Activated CD4-positive, alpha-beta T cell treated with anti-CD3 and anti-CD28 coated beads, Interleukin-2, amount 10 ng/mL, durations not matched to agents 24 days and 14 days (primary cell): ENCODE measurements around the gene NFIL3. TPM values are rescaled to one million over a fixed set of nuclear protein-coding genes. Genes with fewer than 3 reads are reported as not detected.

Experiments
- DNase-seq: peaks from one replicate; pipeline ENCODE4 v3.0.0; 2022
- H3K27ac Mint-ChIP-seq: one replicate; pipeline ENCODE4 v1.8.0; 2022; ENCODE audit warnings: mild to moderate bottlenecking, mixed read lengths
- H3K27me3 Mint-ChIP-seq: one replicate; pipeline ENCODE4 v1.8.0; 2022; ENCODE audit warnings: mixed read lengths
- H3K36me3 Mint-ChIP-seq: one replicate; pipeline ENCODE4 v1.8.0; 2022; ENCODE audit warnings: low read depth, mild to moderate bottlenecking, mixed read lengths
- H3K4me1 Mint-ChIP-seq: one replicate; pipeline ENCODE4 v1.8.0; 2021; ENCODE audit warnings: mixed read lengths
- H3K4me3 Mint-ChIP-seq: one replicate; pipeline ENCODE4 v1.8.0; 2022; ENCODE audit warnings: mild to moderate bottlenecking, moderate library complexity, mixed read lengths
- H3K9me3 Mint-ChIP-seq: one replicate; pipeline ENCODE4 v1.8.0; 2021; ENCODE audit warnings: mixed read lengths
- intact Hi-C: fragments of 100-400 bp; cut with micrococcal nuclease; formaldehyde crosslinking; loops from one replicate; pipeline ENCODE4 v1.15.1; 2023
- total RNA-seq: library from RNA; stranded (reverse); gene quantifications from 2 replicates; pipeline ENCODE4 v1.2.3, GENCODE V29; 2022

NFIL3 gene
- total RNA-seq, 1 donor from 2014 or later, result 127 TPM

DNA sequence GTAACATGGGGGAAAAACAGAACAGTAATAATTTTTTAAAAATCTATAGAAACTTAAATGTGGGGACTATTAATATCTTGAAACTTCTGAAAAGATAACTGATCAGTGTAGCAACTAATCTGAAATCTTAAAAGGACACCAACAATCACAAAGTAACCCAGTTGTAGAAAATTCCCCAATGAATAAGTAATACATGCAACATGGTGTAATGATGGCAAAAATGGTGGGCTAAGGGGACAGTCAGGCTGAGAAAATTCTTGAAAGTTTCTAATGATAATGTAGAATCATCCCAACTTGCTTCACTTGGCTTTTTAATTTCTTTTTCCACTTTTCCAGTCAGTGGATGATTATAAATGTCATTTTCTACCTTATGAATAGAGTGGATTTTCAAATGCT is 5.4 kb downstream of the NFIL3 start:
- Mint-ChIP-seq H3K9me3 (peaks cover 4% of the 10 kb centered on the region), H3K27me3 (no peaks in the 10 kb centered on the region), H3K36me3 (peaks cover 53% of the 10 kb centered on the region), H3K4me1 (peaks cover 69% of the 10 kb centered on the region), H3K4me3 (peak overlapping the region; percentile 100), H3K27ac (peak overlapping the region; percentile 97)
- peak; percentile 34 for DNase-seq
- intact Hi-C loops, result loop anchor here (2.0 kb wide), 1 partner anchor 209 kb away; no protein-coding TSS in a partner anchor

DNA sequence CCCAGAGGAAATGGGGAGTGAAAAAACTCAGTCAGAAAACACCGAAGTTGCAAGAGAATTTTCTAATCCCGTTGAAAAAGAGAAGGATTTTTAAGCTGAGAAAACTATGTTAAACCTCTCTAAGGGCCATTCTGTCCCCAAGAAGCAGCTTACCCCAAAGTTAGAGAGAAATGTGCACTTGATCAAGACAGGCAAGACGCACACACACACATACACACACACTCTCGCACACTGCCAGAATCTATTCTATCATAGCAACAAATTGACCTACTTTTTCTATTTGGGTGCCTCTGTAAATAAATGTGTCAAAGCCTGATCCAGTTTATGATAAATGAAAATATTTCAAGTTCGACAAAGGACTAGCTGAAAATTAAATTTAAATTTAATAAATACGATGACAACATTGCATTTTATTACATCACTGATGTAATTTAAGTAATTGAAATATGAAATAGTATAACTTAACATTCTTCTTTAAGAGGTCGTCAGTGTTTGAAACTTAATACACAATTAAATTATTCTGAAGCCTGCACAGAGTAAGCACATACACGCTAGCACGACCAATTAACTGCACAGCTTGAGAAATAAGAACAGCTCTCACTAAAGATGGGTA is 5.9 kb downstream of the NFIL3 start:
- intact Hi-C loops, result loop anchor here (2.0 kb wide), 1 partner anchor 209 kb away; no protein-coding TSS in a partner anchor
- DNase-seq, result peak; percentile 51
- Mint-ChIP-seq H3K27ac (peak overlapping the region; percentile 97), H3K4me1 (peaks cover 70% of the 10 kb centered on the region), H3K9me3 (peaks cover 4% of the 10 kb centered on the region), H3K4me3 (peak overlapping the region; percentile 100), H3K27me3 (no peaks in the 10 kb centered on the region), H3K36me3 (peaks cover 51% of the 10 kb centered on the region)

DNA sequence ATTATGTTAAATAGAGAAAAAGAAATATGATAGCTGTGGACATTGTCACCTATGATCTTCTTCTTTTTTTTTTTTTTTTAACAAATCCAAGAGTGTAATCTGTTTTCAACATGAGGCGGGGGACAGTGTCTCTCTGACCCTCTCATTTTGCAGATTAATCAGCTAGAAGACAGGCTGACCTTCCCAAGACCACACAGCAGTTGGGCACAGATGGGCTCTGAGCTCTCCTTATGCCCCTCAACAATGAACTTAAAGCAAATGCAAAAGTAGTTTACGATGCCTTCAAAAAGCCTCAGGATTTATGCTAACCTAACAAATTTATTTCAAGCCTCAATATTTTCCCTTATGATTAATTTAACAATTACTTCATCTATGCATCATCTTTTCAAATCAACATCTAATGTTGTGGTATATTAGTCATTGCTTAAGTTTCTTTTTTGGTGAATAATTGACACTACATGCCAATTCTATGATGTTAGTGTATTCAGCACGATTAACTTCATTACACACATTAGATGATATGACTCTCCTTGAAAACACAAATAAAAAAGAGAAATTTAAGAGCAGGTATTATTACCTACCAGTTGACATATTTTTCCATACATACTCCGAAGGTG is 7.4 kb downstream of the NFIL3 start:
- DNase-seq, result peak; percentile 53
- H3K36me3 Mint-ChIP-seq, result peaks cover 51% of the 10 kb centered on the region
- peaks cover 4% of the 10 kb centered on the region for H3K9me3 Mint-ChIP-seq
- peaks cover 77% of the 10 kb centered on the region for H3K4me1 Mint-ChIP-seq
- H3K4me3 Mint-ChIP-seq, result peak overlapping the region; percentile 63
- H3K27ac Mint-ChIP-seq, result peak overlapping the region; percentile 86
- H3K27me3 Mint-ChIP-seq, result no peaks in the 10 kb centered on the region
- intact Hi-C loops, result no loop called here

DNA sequence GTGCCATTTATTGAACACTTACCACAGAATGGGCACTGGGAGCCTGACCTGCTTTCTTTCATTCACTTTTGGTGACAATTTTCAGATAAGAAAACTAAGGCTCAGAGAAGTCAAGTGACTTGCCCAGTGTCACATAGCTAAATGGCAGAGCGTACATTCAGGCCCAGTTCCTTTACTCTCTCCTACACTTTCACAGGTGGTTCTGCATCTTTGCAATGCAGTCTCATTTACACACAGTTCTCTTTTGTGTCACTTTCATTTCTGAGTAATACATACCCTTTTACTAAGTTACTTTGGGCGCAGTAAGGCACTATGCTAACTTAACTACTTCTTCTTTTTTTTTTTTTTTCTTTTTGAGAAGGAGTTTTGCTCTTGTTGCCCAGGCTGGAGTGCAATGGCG is 8.3 kb downstream of the NFIL3 start:
- H3K27ac Mint-ChIP-seq, result peak overlapping the region; percentile 86
- intact Hi-C loops, result loop anchor here (1.0 kb wide), 3 partner anchors 20 to 284 kb away; no protein-coding TSS in a partner anchor
- peak; percentile 69 for DNase-seq
- H3K4me3 Mint-ChIP-seq, result peak overlapping the region; percentile 63
- peaks cover 79% of the 10 kb centered on the region for H3K4me1 Mint-ChIP-seq
- no peaks in the 10 kb centered on the region for H3K27me3 Mint-ChIP-seq
- peaks cover 53% of the 10 kb centered on the region for H3K36me3 Mint-ChIP-seq
- H3K9me3 Mint-ChIP-seq, result peaks cover 4% of the 10 kb centered on the region

DNA sequence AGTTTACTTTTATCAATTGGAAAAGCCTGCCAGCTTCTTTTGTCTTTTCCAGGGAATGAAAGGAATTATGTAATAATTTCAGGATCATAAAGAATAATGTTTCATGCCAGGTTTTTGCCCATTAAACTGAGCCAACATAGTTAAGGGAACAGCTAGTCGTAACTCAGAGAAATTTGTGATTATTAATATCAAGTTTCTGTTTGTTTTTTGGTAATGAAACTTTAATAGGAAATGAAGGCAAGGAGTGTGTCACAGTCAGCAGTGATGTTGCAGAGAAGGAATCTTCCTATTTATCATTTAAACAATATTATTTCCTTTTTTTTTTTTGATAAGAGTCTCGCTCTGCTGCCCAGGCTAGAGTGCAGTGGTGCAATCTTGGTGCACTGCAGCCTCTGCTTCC is 10.7 kb downstream of the NFIL3 start:
- peaks cover 67% of the 10 kb centered on the region for H3K36me3 Mint-ChIP-seq
- H3K9me3 Mint-ChIP-seq, result peaks cover 4% of the 10 kb centered on the region
- DNase-seq, result no peak
- H3K27me3 Mint-ChIP-seq, result no peaks in the 10 kb centered on the region
- H3K4me3 Mint-ChIP-seq, result no peak overlapping the region
- intact Hi-C loops, result no loop called here
- H3K4me1 Mint-ChIP-seq, result peaks cover 63% of the 10 kb centered on the region
- H3K27ac Mint-ChIP-seq, result no peak overlapping the region

DNA sequence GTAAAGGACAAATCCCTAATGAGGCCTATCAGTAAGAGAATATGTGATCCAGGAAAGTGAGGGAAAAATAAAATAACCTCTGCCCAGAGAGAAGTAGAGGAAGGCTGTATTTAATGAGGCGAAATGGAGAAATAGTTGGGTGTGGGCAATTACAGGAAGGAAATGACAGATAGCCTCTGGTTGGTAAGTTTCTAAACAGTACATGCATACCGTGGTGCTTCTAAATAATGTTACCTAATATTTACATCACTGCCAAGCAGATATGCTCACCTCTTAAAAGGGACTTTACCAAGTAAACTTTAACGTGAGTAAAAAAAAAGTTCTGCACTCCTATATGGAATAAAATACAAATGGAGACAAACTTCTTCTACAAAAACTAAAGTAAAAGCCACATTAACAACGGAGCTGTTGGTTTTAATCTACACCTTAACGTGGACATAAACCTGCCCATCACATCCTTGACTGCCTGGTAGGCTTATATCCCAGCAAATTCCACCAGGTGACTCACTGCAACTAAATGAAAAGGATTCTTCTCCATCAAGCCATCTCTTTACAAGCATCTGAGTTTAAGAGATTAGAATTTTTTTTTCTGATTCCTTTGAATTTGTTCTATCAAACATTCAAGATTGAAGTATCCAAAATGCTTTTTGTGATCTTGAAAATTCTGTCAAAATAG is 12.4 kb downstream of the NFIL3 start:
- no peak for DNase-seq
- H3K27me3 Mint-ChIP-seq, result no peaks in the 10 kb centered on the region
- peaks cover 4% of the 10 kb centered on the region for H3K9me3 Mint-ChIP-seq
- H3K36me3 Mint-ChIP-seq, result peaks cover 74% of the 10 kb centered on the region
- intact Hi-C loops, result no loop called here
- H3K27ac Mint-ChIP-seq, result peak overlapping the region; percentile 22
- peak overlapping the region; percentile 9 for H3K4me3 Mint-ChIP-seq
- peaks cover 59% of the 10 kb centered on the region for H3K4me1 Mint-ChIP-seq

DNA sequence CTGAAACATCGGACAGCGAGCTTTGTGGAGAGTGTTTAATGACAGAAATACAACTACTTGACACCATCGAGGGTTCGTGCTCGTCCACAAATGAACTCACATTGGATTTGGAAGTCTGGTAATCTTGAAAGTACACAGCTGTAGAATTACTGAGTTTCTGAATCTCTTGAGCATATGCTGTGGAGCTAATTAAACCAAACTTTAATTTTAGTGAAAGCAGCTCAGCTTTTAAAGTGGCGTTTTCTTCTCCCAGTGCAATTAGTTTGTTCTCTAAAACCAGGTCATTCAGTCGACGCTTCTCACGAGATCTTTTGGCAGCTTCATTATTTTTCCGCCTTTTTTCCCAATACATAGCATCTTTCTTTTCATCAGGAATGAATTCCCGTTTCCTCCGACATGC is 13.5 kb downstream of the NFIL3 start:
- Mint-ChIP-seq H3K4me1 (peaks cover 49% of the 10 kb centered on the region), H3K9me3 (peaks cover 4% of the 10 kb centered on the region), H3K36me3 (peaks cover 76% of the 10 kb centered on the region), H3K27me3 (no peaks in the 10 kb centered on the region), H3K4me3 (no peak overlapping the region), H3K27ac (peak overlapping the region; percentile 25)
- no peak for DNase-seq
- intact Hi-C loops, result no loop called here

DNA sequence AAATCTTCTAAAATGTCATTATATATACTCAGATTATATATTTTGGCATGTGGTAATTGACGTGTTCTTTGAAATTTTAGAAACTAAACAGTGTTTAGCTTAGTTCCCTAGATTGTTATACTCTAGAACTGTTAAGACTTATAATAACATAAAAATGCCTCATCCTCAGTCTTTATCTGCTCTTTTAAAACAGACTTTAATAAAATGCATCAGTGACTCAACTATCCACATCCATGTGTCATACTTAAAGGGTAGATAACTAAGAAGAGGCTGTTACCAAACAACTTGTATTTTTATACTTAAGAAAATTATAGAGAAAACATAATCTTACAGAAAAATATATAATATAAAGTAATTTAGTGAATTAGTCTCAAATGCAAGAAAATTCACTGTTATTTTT is 15.2 kb downstream of the NFIL3 start:
- no peaks in the 10 kb centered on the region for H3K27me3 Mint-ChIP-seq
- H3K4me1 Mint-ChIP-seq, result peaks cover 42% of the 10 kb centered on the region
- H3K36me3 Mint-ChIP-seq, result peaks cover 71% of the 10 kb centered on the region
- no peaks in the 10 kb centered on the region for H3K9me3 Mint-ChIP-seq
- DNase-seq, result no peak
- H3K4me3 Mint-ChIP-seq, result no peak overlapping the region
- no peak overlapping the region for H3K27ac Mint-ChIP-seq
- intact Hi-C loops, result no loop called here

DNA sequence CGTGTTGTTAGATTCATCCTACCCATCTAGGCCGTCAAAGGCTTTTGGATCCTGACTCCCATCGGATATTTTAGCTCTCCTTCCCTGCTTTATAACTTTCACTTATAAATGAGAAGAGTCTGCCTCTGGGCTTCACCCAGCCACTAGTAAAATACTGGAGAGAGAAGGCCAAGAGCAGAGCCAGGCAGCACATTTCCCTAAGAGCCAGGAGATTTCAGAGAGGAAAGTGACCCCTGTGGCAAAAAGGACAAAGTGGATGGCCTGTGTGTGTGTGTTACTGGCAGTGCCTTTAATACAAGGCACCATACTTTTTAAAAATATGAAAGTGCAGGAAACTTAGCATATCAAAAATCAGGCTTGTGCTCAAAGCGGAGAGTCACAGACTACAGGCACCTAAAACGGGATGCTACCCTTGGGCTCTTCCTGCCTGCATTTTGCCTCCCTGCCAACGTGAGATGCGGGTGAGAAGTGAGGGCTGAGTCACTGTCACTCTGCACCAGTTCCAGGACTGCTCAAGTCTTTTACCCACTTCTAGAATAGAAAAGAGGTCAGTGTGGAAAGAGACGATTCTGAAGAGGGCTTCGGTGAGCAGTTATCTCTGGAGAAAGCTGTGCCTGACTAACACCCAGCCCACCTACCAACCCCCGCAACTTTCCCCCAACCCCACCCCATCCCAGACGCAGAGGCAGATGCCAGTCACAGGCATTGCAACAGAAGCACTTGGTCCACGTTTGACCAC is 15.9 kb downstream of the NFIL3 start:
- Mint-ChIP-seq H3K9me3 (no peaks in the 10 kb centered on the region), H3K36me3 (peaks cover 72% of the 10 kb centered on the region), H3K4me1 (peaks cover 40% of the 10 kb centered on the region), H3K4me3 (no peak overlapping the region), H3K27ac (no peak overlapping the region), H3K27me3 (no peaks in the 10 kb centered on the region)
- intact Hi-C loops, result no loop called here
- no peak for DNase-seq

DNA sequence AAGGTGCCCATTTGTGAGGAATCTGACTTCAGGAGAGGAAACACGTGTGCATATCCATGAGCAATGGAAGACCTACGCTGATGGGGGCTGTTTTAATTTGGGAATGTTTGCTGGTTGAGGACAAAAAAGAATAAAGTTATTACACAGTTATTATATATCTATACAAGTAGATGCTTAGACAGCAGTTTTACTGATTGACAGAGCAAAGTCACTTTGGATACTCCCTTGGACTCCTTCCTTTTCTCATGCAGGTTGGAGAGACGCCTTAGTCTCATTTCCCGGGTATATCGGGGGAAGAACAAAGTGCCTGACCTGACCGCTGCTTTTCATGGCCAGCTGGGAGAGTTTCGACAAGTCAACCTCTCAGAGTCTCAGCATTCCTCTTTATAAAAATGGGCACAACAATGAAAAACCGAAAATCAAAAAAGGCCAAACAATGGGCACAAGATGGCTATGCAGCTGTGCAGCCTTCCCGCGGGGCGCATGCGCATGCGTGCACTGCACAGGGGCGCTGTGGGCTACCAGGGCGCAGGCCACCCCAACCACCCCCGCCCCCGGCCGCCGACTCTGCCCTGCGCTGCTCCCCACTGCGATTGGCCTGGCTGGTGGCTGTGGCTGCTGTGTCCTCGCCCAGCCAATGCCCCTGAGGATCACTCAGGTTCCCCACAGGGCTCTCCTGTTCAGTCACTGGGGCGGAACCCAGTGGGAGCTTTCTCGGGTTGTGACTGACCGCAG is 18.1 kb downstream of the NFIL3 start:
- Mint-ChIP-seq H3K4me1 (peaks cover 31% of the 10 kb centered on the region), H3K9me3 (no peaks in the 10 kb centered on the region), H3K36me3 (peaks cover 62% of the 10 kb centered on the region), H3K4me3 (no peak overlapping the region), H3K27ac (no peak overlapping the region), H3K27me3 (peaks cover 2% of the 10 kb centered on the region)
- intact Hi-C loops, result no loop called here
- no peak for DNase-seq

DNA sequence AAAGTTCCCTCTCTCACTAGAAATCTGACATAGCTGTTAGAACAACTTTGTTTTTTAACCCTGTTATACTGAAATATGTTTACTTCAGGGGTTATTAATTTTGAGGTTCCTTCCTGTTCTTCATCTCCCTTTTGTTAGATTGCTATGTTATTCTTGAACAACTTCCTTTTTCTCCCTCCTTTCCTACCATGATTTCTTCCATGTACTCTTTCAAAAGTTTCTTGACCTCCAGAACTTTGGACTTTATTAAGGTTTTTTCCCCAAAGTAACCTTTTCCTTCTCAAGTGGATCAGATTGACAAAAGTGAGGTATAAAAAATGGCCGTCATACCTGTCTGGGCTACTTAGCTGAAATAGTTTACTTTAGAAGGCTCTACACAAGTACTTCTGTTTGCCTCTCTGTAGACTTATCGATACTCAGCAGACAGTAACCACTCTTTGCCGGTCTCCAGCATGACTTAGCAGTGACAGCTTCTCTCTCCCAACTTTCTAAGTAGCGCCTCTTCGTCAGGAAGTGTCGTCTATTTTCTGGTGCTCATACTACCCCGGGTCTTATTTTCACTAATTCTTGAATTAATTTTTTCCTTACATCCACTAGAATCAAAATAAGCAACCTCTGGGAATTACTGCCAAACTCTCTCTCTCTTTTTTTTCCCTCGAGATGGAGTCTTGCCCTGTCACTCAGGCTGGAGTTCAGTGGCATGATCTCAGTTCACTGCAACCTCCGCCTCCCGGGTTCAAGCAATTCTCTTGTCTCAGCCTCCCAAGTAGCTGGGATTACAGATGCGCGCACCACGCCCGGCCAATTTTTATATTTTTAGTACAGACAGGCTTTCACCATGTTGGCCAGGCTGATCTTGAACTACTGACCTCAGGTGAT is 19.7 kb downstream of the NFIL3 start:
- DNase-seq, result peak; percentile 54
- Mint-ChIP-seq H3K9me3 (no peaks in the 10 kb centered on the region), H3K4me1 (peaks cover 27% of the 10 kb centered on the region), H3K4me3 (no peak overlapping the region), H3K27ac (peak overlapping the region; percentile 48), H3K27me3 (peaks cover 2% of the 10 kb centered on the region), H3K36me3 (peaks cover 46% of the 10 kb centered on the region)
- intact Hi-C loops, result no loop called here

DNA sequence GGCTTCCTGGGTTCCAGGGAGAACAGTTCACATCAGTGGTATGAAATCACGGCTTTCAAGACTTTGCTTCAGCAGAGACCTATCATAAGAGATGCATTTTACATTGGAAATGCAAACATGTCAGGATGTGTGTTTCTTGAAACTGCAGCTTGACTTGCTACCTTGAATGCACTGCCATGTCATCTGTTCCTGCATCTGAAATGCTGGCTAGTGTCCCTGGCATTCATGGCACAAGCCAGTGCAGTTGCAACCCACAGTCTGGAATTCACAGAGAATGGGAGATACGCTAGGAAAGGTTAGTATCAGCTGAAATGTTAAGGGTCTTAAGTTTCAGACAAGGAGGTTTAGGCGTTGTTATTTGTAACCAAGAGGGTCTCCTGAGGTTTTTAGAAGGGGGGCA is 24.7 kb downstream of the NFIL3 start:
- no peak overlapping the region for H3K4me3 Mint-ChIP-seq
- peaks cover 26% of the 10 kb centered on the region for H3K4me1 Mint-ChIP-seq
- DNase-seq, result no peak
- intact Hi-C loops, result no loop called here
- H3K9me3 Mint-ChIP-seq, result no peaks in the 10 kb centered on the region
- H3K36me3 Mint-ChIP-seq, result peaks cover 15% of the 10 kb centered on the region
- H3K27ac Mint-ChIP-seq, result no peak overlapping the region
- H3K27me3 Mint-ChIP-seq, result peaks cover 2% of the 10 kb centered on the region
